ENCODE results near the gene GPR39. TPM values are rescaled to one million over a fixed set of nuclear protein-coding genes. Genes with fewer than 3 reads are reported as not detected.

Gene GPR39
- total RNA-seq, 1 experiment from 2014 or later = 34.8 TPM

- Histone ChIP-seq H3K27me3 (ENCODE audit: low read length) (no peaks in the 10 kb centered on the region), H3K4me3 (ENCODE audit: low read length) (no peak overlapping the region), H3K9ac (ENCODE audit: low read length) (no peak overlapping the region), H3K9me3 (ENCODE audit: low read length) (no peaks in the 10 kb centered on the region), H3K27ac (ENCODE audit: low read length) (no peak overlapping the region), H3F3A (ENCODE audit: low read length, unreplicated experiment) (no peaks in the 10 kb centered on the region), H4K20me1 (ENCODE audit: low read length) (peaks cover 11% of the 10 kb centered on the region; the same call in 1 of the 2 replicates), H3K36me3 (ENCODE audit: low read depth, low read length) (no peaks in the 10 kb centered on the region), H3K79me2 (ENCODE audit: low read length) (peaks cover 52% of the 10 kb centered on the region), H3K4me1 (ENCODE audit: insufficient read depth, low read length) (peaks cover 10% of the 10 kb centered on the region; the same call in 1 of the 2 replicates), H3K4me2 (ENCODE audit: low read length) (no peak overlapping the region), H2AFZ (ENCODE audit: low read length) (no peak overlapping the region), H3K9me2 (replicated peaks; ENCODE audit: low read length) (no peaks in the 10 kb centered on the region)
- intact Hi-C loops (cut with micrococcal nuclease) = no loop called here
- no peak for DNase-seq
- TF ChIP-seq CTCF (conservative IDR thresholded peaks at IDR 0.05; ENCODE audit: low read depth, low read length) (no peak), EZH2 (IDR thresholded peaks at IDR 0.05; ENCODE audit: low read length, unreplicated experiment) (no peak), EZH2phosphoT487 (IDR thresholded peaks at IDR 0.05; ENCODE audit: borderline replicate concordance, low read length) (no peak)
- BruUV-seq (replicated peaks) = no TSS peak
- ChIA-PET POLR2A (ENCODE audit: unreplicated experiment) (no interaction called here), CTCF (no interaction called here)
- no peak for ATAC-seq
Measured at GRCh38 chr2:132583666-132584360, 167.2 kb downstream of the GPR39 start.

- CTCF ChIA-PET = no interaction called here
- ATAC-seq (no peak), DNase-seq (no peak)
- no peak overlapping the region for H3K4me2 ChIP-seq (ENCODE audit: low read length)
- intact Hi-C loops (cut with micrococcal nuclease) = no loop called here
- H3K4me1 ChIP-seq (ENCODE audit: insufficient read depth, low read length) = peaks cover 10% of the 10 kb centered on the region; the same call in 1 of the 2 replicates
- H3K9me2 ChIP-seq (replicated peaks; ENCODE audit: low read length) = no peaks in the 10 kb centered on the region
- POLR2A ChIA-PET (ENCODE audit: unreplicated experiment) = no interaction called here
- no TSS peak for BruUV-seq (replicated peaks)
- TF ChIP-seq CTCF (conservative IDR thresholded peaks at IDR 0.05; ENCODE audit: low read depth, low read length) (no peak), EZH2 (IDR thresholded peaks at IDR 0.05; ENCODE audit: low read length, unreplicated experiment) (no peak), EZH2phosphoT487 (IDR thresholded peaks at IDR 0.05; ENCODE audit: borderline replicate concordance, low read length) (no peak)
- H4K20me1 ChIP-seq (ENCODE audit: low read length) = peaks cover 11% of the 10 kb centered on the region; the same call in 1 of the 2 replicates
- no peak overlapping the region for H3K9ac ChIP-seq (ENCODE audit: low read length)
- no peaks in the 10 kb centered on the region for H3F3A ChIP-seq (ENCODE audit: low read length, unreplicated experiment)
- no peaks in the 10 kb centered on the region for H3K9me3 ChIP-seq (ENCODE audit: low read length)
- no peak overlapping the region for H3K4me3 ChIP-seq (ENCODE audit: low read length)
- H3K79me2 ChIP-seq (ENCODE audit: low read length) = peaks cover 40% of the 10 kb centered on the region
- no peak overlapping the region for H2AFZ ChIP-seq (ENCODE audit: low read length)
- no peaks in the 10 kb centered on the region for H3K27me3 ChIP-seq (ENCODE audit: low read length)
- H3K36me3 ChIP-seq (ENCODE audit: low read depth, low read length) = no peaks in the 10 kb centered on the region
- H3K27ac ChIP-seq (ENCODE audit: low read length) = no peak overlapping the region
Measured at GRCh38 chr2:132584976-132585817, 168.6 kb downstream of the GPR39 start.

Measured in PC-3 (cell line).